Activated gamma-delta T cell treated with anti-CD3 and anti-CD28 coated beads, Interleukin-2, amount 50 U/mL, for 16 hours (primary cell): Measurements from ENCODE around the gene FBXL13.
"Not testable (repeated sequence)": the region's sequence is repeated elsewhere in the genome, so short reads cannot be mapped to it uniquely, and the experiment has no call there.

Experiments used
- DNase-seq: peaks from one replicate; pipeline ENCODE4 v3.0.0-alpha.2; 2020; ENCODE audit warnings: low read depth

The FBXL13 gene

GRCh38 chr7:102982235-102982634, 92.4 kb downstream of the FBXL13 start:
- DNase-seq, result no peak

GRCh38 chr7:102981451-102981850, 93.1 kb downstream of the FBXL13 start:
- no peak for DNase-seq

GRCh38 chr7:102979670-102980069, 94.9 kb downstream of the FBXL13 start:
- no peak for DNase-seq

GRCh38 chr7:102978284-102978683, 96.3 kb downstream of the FBXL13 start:
- no peak for DNase-seq

GRCh38 chr7:102977586-102977985, 97.0 kb downstream of the FBXL13 start:
- DNase-seq, result not testable (repeated sequence)

GRCh38 chr7:102976493-102976892, 98.1 kb downstream of the FBXL13 start:
- no peak for DNase-seq

- DNase-seq, result no peak
Measured at GRCh38 chr7:102975854-102976253, 98.7 kb downstream of the FBXL13 start.

- DNase-seq, result no peak
Measured at GRCh38 chr7:102974366-102975236, 100.0 kb downstream of the FBXL13 start.

GRCh38 chr7:102973096-102973802, 101.3 kb downstream of the FBXL13 start:
- no peak for DNase-seq

- no peak for DNase-seq
Measured at GRCh38 chr7:102967798-102968197, 106.8 kb downstream of the FBXL13 start.

GRCh38 chr7:102966465-102966864, 108.1 kb downstream of the FBXL13 start:
- no peak for DNase-seq

GRCh38 chr7:102961993-102962392, 112.6 kb downstream of the FBXL13 start:
- DNase-seq, result not testable (repeated sequence)

- DNase-seq, result not testable (repeated sequence)
Measured at GRCh38 chr7:102958004-102958403, 116.6 kb downstream of the FBXL13 start.

GRCh38 chr7:102954359-102954758, 120.2 kb downstream of the FBXL13 start:
- not testable (repeated sequence) for DNase-seq

GRCh38 chr7:102953406-102953805, 121.2 kb downstream of the FBXL13 start:
- no peak for DNase-seq

- DNase-seq, result no peak
Measured at GRCh38 chr7:102951839-102952238, 122.8 kb downstream of the FBXL13 start.

GRCh38 chr7:102944241-102944640, 130.4 kb downstream of the FBXL13 start:
- no peak for DNase-seq

GRCh38 chr7:102943423-102944169, 131.0 kb downstream of the FBXL13 start:
- DNase-seq, result no peak

GRCh38 chr7:102942868-102943267, 131.7 kb downstream of the FBXL13 start:
- no peak for DNase-seq

GRCh38 chr7:102942181-102942866, 132.3 kb downstream of the FBXL13 start:
- DNase-seq, result no peak

- DNase-seq, result no peak
Measured at GRCh38 chr7:102938679-102939078, 135.9 kb downstream of the FBXL13 start.
